NCI-H774 (cell line): ENCODE results near the gene ASPHD2.
A peak's percentile ranks its signal among the peaks of the same experiment; 100 is the strongest.
"Not testable (repeated sequence)": the region's sequence is repeated elsewhere in the genome, so short reads cannot be mapped to it uniquely, and the experiment has no call there.

Experiments
- DNase-seq: peaks from one replicate; lab custom pipeline; 2025; lab: John Stamatoyannopoulos, UW

Gene ASPHD2

GRCh38 chr22:26428515-26429457 is at the start of gene ASPHD2:
TSS of gene ASPHD2 (plus strand) at chr22:26429260. CDS start at chr22:26433616, 4,356 bp downstream.
- DNase-seq, result peak; percentile 29

- DNase-seq, result no peak
Observed at GRCh38 chr22:26380072-26380830, 48.8 kb upstream of the ASPHD2 start.

- DNase-seq, result no peak
Observed at GRCh38 chr22:26382782-26383181, 46.3 kb upstream of the ASPHD2 start.

GRCh38 chr22:26383968-26384556 is 45.0 kb upstream of the ASPHD2 start:
- DNase-seq, result no peak

- no peak for DNase-seq
Observed at GRCh38 chr22:26385164-26385563, 43.9 kb upstream of the ASPHD2 start.

- DNase-seq, result no peak
Observed at GRCh38 chr22:26389125-26389524, 39.9 kb upstream of the ASPHD2 start.

GRCh38 chr22:26391091-26391490 is 38.0 kb upstream of the ASPHD2 start:
- no peak for DNase-seq

- DNase-seq, result no peak
Observed at GRCh38 chr22:26391623-26392022, 37.4 kb upstream of the ASPHD2 start.

GRCh38 chr22:26393929-26394328 is 35.1 kb upstream of the ASPHD2 start:
- DNase-seq, result no peak

GRCh38 chr22:26394777-26395176 is 34.3 kb upstream of the ASPHD2 start:
- DNase-seq, result no peak

GRCh38 chr22:26395926-26396325 is 33.1 kb upstream of the ASPHD2 start:
- no peak for DNase-seq

GRCh38 chr22:26398741-26399153 is 30.3 kb upstream of the ASPHD2 start:
- DNase-seq, result no peak

GRCh38 chr22:26399289-26399688 is 29.8 kb upstream of the ASPHD2 start:
- DNase-seq, result no peak

GRCh38 chr22:26401726-26402125 is 27.3 kb upstream of the ASPHD2 start:
- DNase-seq, result no peak

- DNase-seq, result no peak
Observed at GRCh38 chr22:26404851-26405421, 24.1 kb upstream of the ASPHD2 start.

- DNase-seq, result peak; percentile 23
Observed at GRCh38 chr22:26406118-26406517, 22.9 kb upstream of the ASPHD2 start.

- DNase-seq, result not testable (repeated sequence)
Observed at GRCh38 chr22:26408562-26409220, 20.4 kb upstream of the ASPHD2 start.

GRCh38 chr22:26409719-26410335 is 19.2 kb upstream of the ASPHD2 start:
- DNase-seq, result peak; percentile 27

- no peak for DNase-seq
Observed at GRCh38 chr22:26410386-26410785, 18.7 kb upstream of the ASPHD2 start.

- no peak for DNase-seq
Observed at GRCh38 chr22:26414347-26414746, 14.7 kb upstream of the ASPHD2 start.

GRCh38 chr22:26416256-26416655 is 12.8 kb upstream of the ASPHD2 start:
- DNase-seq, result no peak
